ENCODE results near the gene TPPP.

DNA sequence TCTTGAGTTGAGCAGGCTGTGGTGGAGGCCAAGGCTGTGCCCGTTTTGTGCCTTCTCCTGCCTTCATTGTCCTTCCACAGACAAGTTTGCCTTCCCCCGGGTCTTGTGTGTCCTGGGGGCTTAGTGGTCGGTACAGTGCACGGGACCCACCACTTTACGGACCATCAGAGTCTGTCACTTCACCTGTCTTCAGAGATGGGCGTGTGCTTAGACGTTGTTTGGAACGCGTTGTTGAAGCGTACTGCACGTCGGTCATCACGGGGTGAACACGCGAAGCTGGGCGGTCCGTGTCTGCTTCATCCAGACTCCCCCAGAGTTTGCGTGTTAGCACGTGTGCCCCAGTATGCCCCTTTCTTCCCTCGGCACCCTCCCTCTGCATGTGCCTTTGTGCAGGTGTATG, 56.2 kb downstream of the TPPP start:
- TF ChIP-seq, protein P1, sequence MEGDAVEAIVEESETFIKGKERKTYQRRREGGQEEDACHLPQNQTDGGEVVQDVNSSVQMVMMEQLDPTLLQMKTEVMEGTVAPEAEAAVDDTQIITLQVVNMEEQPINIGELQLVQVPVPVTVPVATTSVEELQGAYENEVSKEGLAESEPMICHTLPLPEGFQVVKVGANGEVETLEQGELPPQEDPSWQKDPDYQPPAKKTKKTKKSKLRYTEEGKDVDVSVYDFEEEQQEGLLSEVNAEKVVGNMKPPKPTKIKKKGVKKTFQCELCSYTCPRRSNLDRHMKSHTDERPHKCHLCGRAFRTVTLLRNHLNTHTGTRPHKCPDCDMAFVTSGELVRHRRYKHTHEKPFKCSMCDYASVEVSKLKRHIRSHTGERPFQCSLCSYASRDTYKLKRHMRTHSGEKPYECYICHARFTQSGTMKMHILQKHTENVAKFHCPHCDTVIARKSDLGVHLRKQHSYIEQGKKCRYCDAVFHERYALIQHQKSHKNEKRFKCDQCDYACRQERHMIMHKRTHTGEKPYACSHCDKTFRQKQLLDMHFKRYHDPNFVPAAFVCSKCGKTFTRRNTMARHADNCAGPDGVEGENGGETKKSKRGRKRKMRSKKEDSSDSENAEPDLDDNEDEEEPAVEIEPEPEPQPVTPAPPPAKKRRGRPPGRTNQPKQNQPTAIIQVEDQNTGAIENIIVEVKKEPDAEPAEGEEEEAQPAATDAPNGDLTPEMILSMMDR (IDR thresholded peaks at IDR 0.05 in 4 of 5, conservative IDR thresholded peaks at IDR 0.05 in 1 of 5), result no peak
- TF ChIP-seq POLR2A (IDR thresholded peaks at IDR 0.05), result no peak

All from gastrocnemius medialis (tissue), 4 donors.